K562 (cell line): ENCODE results near the gene CDKN2D. TPM values are rescaled to one million over a fixed set of nuclear protein-coding genes. Genes with fewer than 3 reads are reported as not detected.

ENCODE experiments used
- ATAC-seq: fragments of 200-7000 bp; cut with Tn5 transposase; 3 replicates; pipeline ENCODE4 v1.9.1; 2020; ENCODE audit warnings: moderate library complexity
- BruUV-seq: library from RNA; stranded (reverse); fragments of 400-500 nt; replicated peaks from 2 replicates; lab custom pipeline; 2021; lab: Mats Ljungman, UMichigan
- CTCF ChIA-PET: fragments of 300-600 bp; formaldehyde crosslinking; extraction: SDS; loops from one replicate; lab custom pipeline; 2021; ENCODE audit warnings: low intra/inter-chr PET ratio; lab: Yijun Ruan, JAX
- POLR2A ChIA-PET: fragments of 300-600, 350-650 bp; sonication (Branson Sonifier 250); formaldehyde crosslinking; extraction: SDS; loops from one replicate; lab custom pipeline; 2021; ENCODE audit warnings: antibody characterized with exemption, inconsistent platforms; lab: Yijun Ruan, JAX
- DNase-seq, 4 experiments: peaks; one replicate each; pipeline versions ENCODE4 v3.0.0 to v3.0.0-alpha.2; 2011 to 2018; ENCODE audit warnings: low spot score in 3 of 4, mixed read lengths in 3 of 4; ENCODE audit errors: extremely low read depth in 1 of 4
- FAIRE-seq: peaks from 2 replicates; lab custom pipeline; 2011; peaks lifted over from hg19 to GRCh38; lab: Jason Lieb, UNC
- H2AFZ ChIP-seq: 2 replicates; pipeline ENCODE4 v1.6.0; 2011; ENCODE audit warnings: low read depth, low read length, control low read depth, inconsistent platforms
- H3K27ac ChIP-seq: fragments of 200-600 bp; 3 replicates; pipeline ENCODE4 v1.8.0; 2011; ENCODE audit warnings: low read depth, mild to moderate bottlenecking, control low read depth, inconsistent platforms, low read length, moderate library complexity, mixed read lengths; ENCODE audit errors: extremely low read depth
- H3K27me3 ChIP-seq, 2 experiments: fragments of 300-600 bp in 1 of 2; 2 replicates in 1 of 2; 3 replicates in 1 of 2; pipeline versions ENCODE4 v1.6.0 to v1.8.0; 2011; ENCODE audit warnings: inconsistent platforms in 2 of 2, low read length in 2 of 2, mild to moderate bottlenecking in 1 of 2, mixed read lengths in 1 of 2, moderate library complexity in 1 of 2; ENCODE audit not compliant: control insufficient read depth in 2 of 2, insufficient read depth in 2 of 2
- H3K36me3 ChIP-seq: fragments of 300-600 bp; 3 replicates; pipeline ENCODE4 v1.8.0; 2011; ENCODE audit warnings: mild to moderate bottlenecking, low read length, inconsistent platforms; ENCODE audit not compliant: control insufficient read depth, insufficient read depth
- H3K4me1 ChIP-seq, 2 experiments: fragments of 200-600 bp in 1 of 2; replicated peaks in 1 of 2; 2 replicates in 1 of 2; 3 replicates in 1 of 2; pipeline versions ENCODE4 v1.5.1 to v1.8.0; 2011; ENCODE audit warnings: inconsistent platforms in 2 of 2, low read length in 2 of 2, mild to moderate bottlenecking in 1 of 2, mixed read lengths in 1 of 2, moderate library complexity in 1 of 2; ENCODE audit not compliant: control insufficient read depth in 2 of 2, insufficient read depth in 2 of 2
- H3K4me2 ChIP-seq: 2 replicates; pipeline ENCODE4 v1.6.1; 2011; ENCODE audit warnings: low read length, control low read depth, inconsistent platforms, mixed read lengths; ENCODE audit not compliant: insufficient read depth
- H3K4me3 ChIP-seq: fragments of 200-600 bp; sonication (generic), shearing (Covaris generic); 2 replicates; pipeline ENCODE4 v1.5.1; 2016; ENCODE audit warnings: control low read depth, inconsistent platforms
- H3K79me2 ChIP-seq: fragments of 200-600 bp; 3 replicates; pipeline ENCODE4 v1.8.0; 2011; ENCODE audit warnings: low read length, inconsistent platforms; ENCODE audit not compliant: control insufficient read depth, insufficient read depth
- H3K9ac ChIP-seq, 2 experiments: 2 replicates each; pipeline versions ENCODE4 v1.6.0 to v1.6.1; 2011; ENCODE audit warnings: low read depth in 2 of 2, low read length in 2 of 2, control low read depth in 1 of 2, inconsistent platforms in 1 of 2, mild to moderate bottlenecking in 1 of 2, mixed read lengths in 1 of 2; ENCODE audit not compliant: insufficient read depth in 1 of 2
- H3K9me1 ChIP-seq: one replicate; pipeline ENCODE4 v1.6.0; 2011; ENCODE audit warnings: inconsistent platforms, mild to moderate bottlenecking, low read length, moderate library complexity; ENCODE audit not compliant: control insufficient read depth, insufficient read depth
- H3K9me3 ChIP-seq: replicated peaks from 2 replicates; pipeline ENCODE4 v1.5.1; 2011; ENCODE audit warnings: low read depth, low read length, inconsistent platforms; ENCODE audit not compliant: control insufficient read depth, insufficient read depth
- H4K20me1 ChIP-seq: replicated peaks from 2 replicates; pipeline ENCODE4 v1.6.1; 2011; ENCODE audit warnings: low read length, inconsistent platforms, mixed read lengths; ENCODE audit not compliant: control insufficient read depth, insufficient read depth
- BACH1 ChIP-seq: fragments of 200-800 bp; sonication (Bioruptor generic); IDR thresholded peaks from 2 replicates; pipeline ENCODE4 v1.6.1; 2016; ENCODE audit warnings: missing genetic modification characterization, missing compliant biosample characterization
- BHLHE40 ChIP-seq: IDR thresholded peaks from 2 replicates; pipeline ENCODE4 v1.6.1; 2011; ENCODE audit warnings: low read length, improper control_type of control experiment
- CHD2 ChIP-seq: IDR thresholded peaks from 2 replicates; pipeline ENCODE4 v1.6.1; 2011; ENCODE audit warnings: low read depth, low read length
- ESRRB ChIP-seq: fragments of 250-450 bp; sonication (Bioruptor Pico); IDR thresholded peaks from 2 replicates; pipeline ENCODE4 v1.5.0; 2020; ENCODE audit warnings: mild to moderate bottlenecking, moderate library complexity, borderline replicate concordance
- ILK ChIP-seq: fragments of 450-650 bp; IDR thresholded peaks from 2 replicates; pipeline ENCODE4 v1.6.1; 2016; ENCODE audit warnings: missing genetic modification characterization, low read depth, mild to moderate bottlenecking, missing compliant biosample characterization, moderate library complexity, borderline replicate concordance
- KLF16 ChIP-seq: IDR thresholded peaks from 2 replicates; pipeline ENCODE4 v1.6.1; 2016; ENCODE audit warnings: antibody characterized with exemption
- MEIS2 ChIP-seq: fragments of 450-650 bp; IDR thresholded peaks from 2 replicates; pipeline ENCODE4 v1.6.1; 2014; ENCODE audit warnings: mild to moderate bottlenecking; ENCODE audit not compliant: partially characterized antibody
- MTF1 ChIP-seq: fragments of 250-450 bp; sonication (Bioruptor Pico); IDR thresholded peaks from 2 replicates; pipeline ENCODE4 v1.9.0; 2021; ENCODE audit warnings: moderate library complexity, mild to moderate bottlenecking, inconsistent platforms, borderline replicate concordance
- NR4A1 ChIP-seq, 2 experiments: fragments of 250-450 bp in 1 of 2; fragments of 450-650 bp in 1 of 2; sonication (Bioruptor Pico) in 1 of 2; IDR thresholded peaks; 2 replicates each; pipeline versions ENCODE4 v1.4.0 to v1.6.1; 2016 to 2020; ENCODE audit warnings: mild to moderate bottlenecking in 2 of 2, missing compliant biosample characterization in 1 of 2, missing genetic modification characterization in 1 of 2, moderate library complexity in 1 of 2
- NUFIP1 ChIP-seq: fragments of 450-650 bp; IDR thresholded peaks from 2 replicates; pipeline ENCODE4 v1.6.1; 2018; ENCODE audit not compliant: partially characterized antibody
- SMC3 ChIP-seq: conservative IDR thresholded peaks from 2 replicates; pipeline ENCODE4 v1.6.1; 2011; ENCODE audit warnings: low read depth, low read length, improper control_type of control experiment; ENCODE audit not compliant: insufficient read depth
- TBL1XR1 ChIP-seq, 2 experiments: IDR thresholded peaks; 2 replicates each; pipeline ENCODE4 v1.6.1; 2012; ENCODE audit warnings: improper control_type of control experiment in 2 of 2, low read length in 2 of 2, mild to moderate bottlenecking in 1 of 2
- TOE1 ChIP-seq, 2 experiments: fragments of 450-650 bp in 1 of 2; sonication (generic) in 1 of 2; formaldehyde crosslinking in 1 of 2; IDR thresholded peaks; 2 replicates each; pipeline versions ENCODE4 v1.7.1 to v1.8.0; 2016 to 2022; ENCODE audit warnings: borderline replicate concordance in 2 of 2, mild to moderate bottlenecking in 2 of 2, antibody characterized with exemption in 1 of 2, inconsistent platforms in 1 of 2, low read depth in 1 of 2, missing genetic modification reagents in 1 of 2, moderate library complexity in 1 of 2
- ZKSCAN3 ChIP-seq: fragments of 250-450 bp; sonication (Bioruptor Pico); IDR thresholded peaks from 2 replicates; pipeline ENCODE4 v1.4.0; 2020
- ZNF23 ChIP-seq: fragments of 250-450 bp; sonication (Bioruptor Pico); IDR thresholded peaks from 2 replicates; pipeline ENCODE4 v1.4.0; 2020; ENCODE audit warnings: mild to moderate bottlenecking
- ZNF282 ChIP-seq: sonication (generic); formaldehyde crosslinking; IDR thresholded peaks from 2 replicates; pipeline ENCODE4 v1.8.1; 2023; ENCODE audit warnings: missing genetic modification reagents
- ZZZ3 ChIP-seq: fragments of 450-650 bp; IDR thresholded peaks from 2 replicates; pipeline ENCODE4 v1.6.1; 2016; ENCODE audit warnings: antibody characterized with exemption, mild to moderate bottlenecking, moderate library complexity
- WGBS: fragments of 100-300 bp; shearing (Covaris generic); methylation state at CpG from one replicate; pipeline ENCODE4 v1.1.6; 2016; ENCODE audit warnings: low coverage, mixed read lengths; ENCODE audit not compliant: insufficient coverage; ENCODE audit errors: missing lambda C conversion rate; 5-methylcytosine and 5-hydroxymethylcytosine counted together
- in situ Hi-C: fragments of 300-500 bp; cut with MboI; formaldehyde crosslinking; loops from 4 replicates; pipeline ENCODE4 v1.15.0; 2018; ENCODE audit warnings: inconsistent platforms, mixed read lengths
- intact Hi-C: fragments of 100-400 bp; cut with micrococcal nuclease; formaldehyde crosslinking; loops from 2 replicates; pipeline ENCODE4 v1.14.2; 2022
- polyA plus RNA-seq, 8 experiments: library from polyadenylated mRNA; depleted of rRNA in 4 of 8; stranded (reverse) in 5 of 8; unstranded in 3 of 8; fragments of >200 nt; fragmentation: Nextera tagmentation in 2 of 8; fragmentation: Illumina TruSeq in 1 of 8; extraction: Ambion mirVana in 2 of 8; extraction: Trizol in 1 of 8; gene quantifications; 2 replicates each; pipeline versions ENCODE4 v1.2.1 to v1.2.3, GENCODE V29; 2011 to 2014; ENCODE audit warnings: inconsistent platforms in 1 of 8, missing spikeins in 1 of 8
- total RNA-seq, 7 experiments: library from RNA; depleted of rRNA in 6 of 7; stranded (reverse); fragments of >200 nt in 6 of 7; fragmentation: Illumina TruSeq in 2 of 7; extraction: Trizol in 2 of 7; gene quantifications; 2 replicates each; pipeline versions ENCODE4 v1.2.1 to v1.2.3, GENCODE V29; 2011 to 2021; ENCODE audit warnings: low replicate concordance in 1 of 7
- TF ChIP-seq, protein P1 (sequence below): sonication (generic); formaldehyde crosslinking; IDR thresholded peaks from 2 replicates; pipeline ENCODE4 v1.8.0; 2022; ENCODE audit warnings: missing genetic modification reagents, mild to moderate bottlenecking, borderline replicate concordance

The CDKN2D gene
- total and polyA plus RNA-seq, 9 of the 15 experiments (the other 6 are each of a cell fraction or from before 2014, with no cell fraction given), result 0.41 to 8.2 (median 3.7) TPM

DNA sequence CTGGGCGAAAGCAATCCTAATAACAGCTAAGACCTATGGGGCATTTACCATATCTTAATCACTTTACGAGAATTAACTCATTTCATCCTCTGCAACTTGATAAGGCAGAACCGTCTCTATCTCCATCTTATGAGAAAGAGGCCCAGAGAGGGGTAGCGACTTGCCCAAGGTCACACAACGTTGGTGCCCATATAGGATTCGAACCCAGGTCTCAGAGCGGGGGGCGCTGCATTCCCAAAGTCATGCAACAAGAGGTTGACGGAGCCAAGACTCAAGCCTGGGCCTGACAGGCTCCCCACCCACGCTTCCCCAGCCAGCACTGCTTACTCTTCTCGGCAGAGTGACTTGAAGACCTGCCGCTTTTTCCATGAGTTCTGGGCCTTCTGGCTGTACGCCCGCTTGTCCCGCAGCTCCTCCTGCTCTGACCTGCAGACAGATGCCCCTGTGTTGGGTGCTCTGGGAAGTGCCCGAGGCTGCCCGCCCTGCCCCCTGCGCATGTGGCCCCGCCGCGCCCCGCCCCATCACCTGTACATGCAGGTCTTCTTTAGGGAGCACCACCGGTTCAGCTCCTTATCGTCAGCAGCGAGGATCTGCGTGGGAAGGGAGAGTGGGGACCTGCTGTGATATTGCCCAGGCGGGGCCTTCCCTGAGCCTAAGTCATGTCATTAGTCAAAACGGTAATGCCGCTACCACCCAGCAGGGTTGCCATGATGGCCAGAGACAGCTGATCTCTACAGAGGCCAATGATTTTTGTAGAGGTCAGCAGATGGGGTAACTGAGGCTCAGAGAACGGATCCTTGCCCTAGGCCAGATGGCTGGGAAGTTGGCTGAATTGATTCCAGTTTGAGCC is 13.8 kb downstream of the CDKN2D start (continued):
- TF ChIP-seq ESRRB (CRISPR knock-in tag) (no peak), ZNF282 (CRISPR knock-in tag) (no peak), ZKSCAN3 (CRISPR knock-in tag) (no peak), BHLHE40 (no peak), ZZZ3 (no peak), MTF1 (CRISPR knock-in tag) (no peak)
- TF ChIP-seq, protein P1, sequence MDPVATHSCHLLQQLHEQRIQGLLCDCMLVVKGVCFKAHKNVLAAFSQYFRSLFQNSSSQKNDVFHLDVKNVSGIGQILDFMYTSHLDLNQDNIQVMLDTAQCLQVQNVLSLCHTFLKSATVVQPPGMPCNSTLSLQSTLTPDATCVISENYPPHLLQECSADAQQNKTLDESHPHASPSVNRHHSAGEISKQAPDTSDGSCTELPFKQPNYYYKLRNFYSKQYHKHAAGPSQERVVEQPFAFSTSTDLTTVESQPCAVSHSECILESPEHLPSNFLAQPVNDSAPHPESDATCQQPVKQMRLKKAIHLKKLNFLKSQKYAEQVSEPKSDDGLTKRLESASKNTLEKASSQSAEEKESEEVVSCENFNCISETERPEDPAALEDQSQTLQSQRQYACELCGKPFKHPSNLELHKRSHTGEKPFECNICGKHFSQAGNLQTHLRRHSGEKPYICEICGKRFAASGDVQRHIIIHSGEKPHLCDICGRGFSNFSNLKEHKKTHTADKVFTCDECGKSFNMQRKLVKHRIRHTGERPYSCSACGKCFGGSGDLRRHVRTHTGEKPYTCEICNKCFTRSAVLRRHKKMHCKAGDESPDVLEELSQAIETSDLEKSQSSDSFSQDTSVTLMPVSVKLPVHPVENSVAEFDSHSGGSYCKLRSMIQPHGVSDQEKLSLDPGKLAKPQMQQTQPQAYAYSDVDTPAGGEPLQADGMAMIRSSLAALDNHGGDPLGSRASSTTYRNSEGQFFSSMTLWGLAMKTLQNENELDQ (CRISPR knock-in tag), result no peak
- TF ChIP-seq, all 486 proteins: peak for 8

DNA sequence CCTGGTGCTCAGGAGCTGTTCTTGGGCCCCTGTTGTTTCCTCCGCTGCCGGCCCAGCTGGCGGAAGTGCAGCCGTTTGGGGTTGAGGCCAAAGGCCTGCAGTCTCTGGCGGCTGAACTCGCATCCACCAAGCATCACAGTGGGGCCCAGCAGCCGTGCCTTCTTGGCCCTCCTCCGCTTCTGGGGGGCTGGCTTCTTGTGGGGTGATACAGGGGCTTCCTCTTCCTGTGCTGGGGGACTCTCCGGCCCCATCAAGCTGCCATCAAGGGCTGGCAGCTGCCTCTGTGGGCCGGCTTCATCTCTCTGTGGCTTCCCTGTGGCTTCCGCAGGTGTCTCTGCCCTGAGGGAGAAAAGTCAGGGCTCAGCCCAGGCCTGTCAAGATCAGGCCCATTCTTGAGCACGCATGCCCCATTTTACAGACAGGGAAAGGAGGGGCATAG is 14.8 kb downstream of the CDKN2D start:
- Histone ChIP-seq H3K9me3 (peaks cover 3% of the 10 kb centered on the region), H2AFZ (no peak overlapping the region), H3K36me3 (peaks cover 93% of the 10 kb centered on the region), H3K9me1 (no peaks in the 10 kb centered on the region), H3K4me2 (no peak overlapping the region), H4K20me1 (peaks cover 11% of the 10 kb centered on the region; the same call in 1 of the 2 replicates), H3K27me3 (no peaks in the 10 kb centered on the region), H3K9ac (0 out of 4 replicates have a peak overlapping the region, but pooled peaks of 1 of the 2 experiments have one; percentile 8), H3K79me2 (no peaks in the 10 kb centered on the region), H3K4me3 (no peak overlapping the region), H3K4me1 (peaks cover 0 to 26% of the 10 kb centered on the region in 2 experiments; a peak in 2 of 5 replicates), H3K27ac (no peak overlapping the region)
- FAIRE-seq (no peak), ATAC-seq (peak; percentile 5; the same call in 1 of the 3 replicates), DNase-seq (no peak)
- intact Hi-C loops, result no loop called here
- in situ Hi-C loops, result no loop called here
- ChIA-PET CTCF (no interaction called here), POLR2A (interaction anchor here (1.0 to 2.2 kb wide), 7 partner anchors 8 to 16 kb away, joined by 3 to 9 read pairs (median 4); partner anchors contain the start of genes CDKN2D and KRI1)
- 80% methylated on average over 12 of the region's 12 CpGs for WGBS
- BruUV-seq, result no TSS peak
- TF ChIP-seq SMC3 (no peak), TBL1XR1 (IDR thresholded peaks at IDR 0.05; ENCODE audit: low read length in 2 of 2) (no peak), BACH1 (tag) (no peak), ZNF23 (no peak), NR4A1 (CRISPR knock-in tag; IDR thresholded peaks at IDR 0.05) (no peak), NR4A1 (tag; IDR thresholded peaks at IDR 0.05) (no peak), TOE1 (IDR thresholded peaks at IDR 0.05; ENCODE audit: borderline replicate concordance) (no peak), TOE1 (CRISPR knock-in tag; IDR thresholded peaks at IDR 0.05; ENCODE audit: borderline replicate concordance, low read depth) (no peak), MEIS2 (no peak), CHD2 (no peak), KLF16 (no peak), NUFIP1 (no peak), ILK (tag) (no peak)
